NCI-H1417 (cell line): ENCODE data around the gene C3AR1.
"Not testable (repeated sequence)": the region's sequence is repeated elsewhere in the genome, so short reads cannot be mapped to it uniquely, and the experiment has no call there.

Source experiments
- DNase-seq, 3 experiments: peaks; one replicate each; lab custom pipeline; 2025; lab: John Stamatoyannopoulos, UW

The C3AR1 gene

GRCh38 chr12:8028267-8028666, 37.9 kb downstream of the C3AR1 start:
- DNase-seq: no peak

DNA sequence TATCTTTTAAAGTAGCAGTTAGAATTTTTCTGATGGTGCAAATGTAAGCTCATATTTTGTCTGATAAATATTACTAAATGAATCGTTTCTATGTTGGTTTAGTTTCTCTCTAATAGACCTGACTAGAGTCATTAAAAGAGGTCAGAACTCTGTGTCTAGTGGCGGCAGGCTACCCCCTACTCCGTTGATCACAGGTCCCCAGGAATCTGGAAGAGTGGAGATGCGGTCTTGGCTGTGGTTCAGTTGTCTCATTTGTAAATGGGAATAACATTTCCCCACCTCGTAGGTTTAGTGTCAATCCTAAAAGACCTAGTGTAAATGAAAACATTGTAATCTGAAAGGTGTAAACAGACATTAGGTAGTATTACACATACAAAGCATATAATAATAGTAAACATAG, 38.3 kb downstream of the C3AR1 start:
- peak in 2 of 3 experiments; percentile 4 to 49 for DNase-seq

DNA sequence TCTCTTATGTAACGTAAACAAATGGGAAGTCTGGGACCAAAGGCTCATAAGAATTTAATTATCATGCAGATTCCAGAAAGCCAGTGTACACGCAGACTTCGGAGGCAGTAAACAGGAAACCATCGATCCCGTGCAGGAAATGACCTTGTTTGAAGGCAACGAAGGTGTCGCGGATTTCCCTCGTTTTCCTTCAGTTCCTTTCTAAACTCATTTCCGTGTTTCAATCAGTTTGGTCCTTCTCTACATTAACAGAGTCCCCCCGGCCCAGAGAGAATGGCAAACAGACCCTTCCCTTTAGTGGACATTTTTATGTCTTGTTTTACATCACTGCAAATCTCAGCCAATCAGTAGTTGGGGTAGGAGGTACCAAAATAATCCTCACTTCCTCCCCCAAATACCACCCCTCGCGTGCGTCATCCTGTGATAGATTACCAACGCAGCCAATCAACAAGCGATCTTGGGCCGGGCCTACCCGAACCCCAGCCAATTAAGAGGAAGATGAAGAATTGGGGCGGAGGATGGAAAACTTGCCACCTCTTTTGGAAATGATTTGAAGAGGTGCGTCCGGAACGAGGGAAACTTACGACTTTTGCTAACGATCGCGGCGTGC, 39.8 kb downstream of the C3AR1 start:
- peak; percentile 97 to 99 (median 97) for DNase-seq

GRCh38 chr12:8018666-8019581, 47.2 kb downstream of the C3AR1 start:
- DNase-seq: no peak

DNA sequence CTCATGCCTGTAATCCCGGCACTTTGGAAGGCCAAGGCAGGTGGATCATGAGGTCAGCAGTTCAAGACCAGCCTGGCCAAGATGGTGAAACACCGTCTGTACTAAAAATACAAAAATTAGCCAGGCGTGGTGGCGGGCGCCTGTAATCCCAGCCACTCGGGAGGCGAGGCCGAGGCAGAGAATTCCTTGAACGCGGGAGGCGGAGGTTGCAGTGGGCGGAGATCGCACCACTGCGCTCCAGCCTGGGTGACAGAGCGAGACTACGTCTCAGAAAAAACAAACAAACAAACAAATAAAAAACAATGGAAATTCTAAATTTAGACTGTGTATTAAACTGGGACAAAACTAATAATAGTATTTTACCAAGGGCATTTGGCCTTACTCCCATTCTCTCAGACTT, 47.9 kb downstream of the C3AR1 start:
- not testable (repeated sequence) for DNase-seq

- DNase-seq: no peak
These were observed 51.3 kb downstream of the C3AR1 start for GRCh38 chr12:8014836-8015235.

- no peak for DNase-seq
These were observed 53.4 kb downstream of the C3AR1 start for GRCh38 chr12:8012651-8013309.

GRCh38 chr12:8011331-8011730, 54.8 kb downstream of the C3AR1 start:
- DNase-seq: no peak
